ENCODE results near the gene SPATA31C1. TPM values are rescaled to one million over a fixed set of nuclear protein-coding genes. Genes with fewer than 3 reads are reported as not detected.
A peak's percentile ranks its signal among the peaks of the same experiment; 100 is the strongest.
"Not testable (repeated sequence)": the region's sequence is repeated elsewhere in the genome, so short reads cannot be mapped to it uniquely, and the experiment has no call there.

Gene SPATA31C1
- total and polyA plus RNA-seq, 2 experiments from 2014 or later = not detected

GRCh38 chr9:87896891-87897290 lies 20.9 kb upstream of the SPATA31C1 start:
- no peak for DNase-seq (ENCODE audit: low spot score)
- no peaks in the 10 kb centered on the region for H3K9me3 ChIP-seq (ENCODE audit: low read depth)
- H3K9me2 ChIP-seq (replicated peaks; ENCODE audit: insufficient read depth) = no peaks in the 10 kb centered on the region
- H4K20me1 ChIP-seq (ENCODE audit: insufficient read depth, poor library complexity, severe bottlenecking) = no peaks in the 10 kb centered on the region
- no peaks in the 10 kb centered on the region for H3K4me1 ChIP-seq (ENCODE audit: insufficient read depth)
- H2AFZ ChIP-seq = no peak overlapping the region
- no peaks in the 10 kb centered on the region for H3K36me3 ChIP-seq (replicated peaks; ENCODE audit: insufficient read depth, low read depth)
- TF ChIP-seq, protein P1, sequence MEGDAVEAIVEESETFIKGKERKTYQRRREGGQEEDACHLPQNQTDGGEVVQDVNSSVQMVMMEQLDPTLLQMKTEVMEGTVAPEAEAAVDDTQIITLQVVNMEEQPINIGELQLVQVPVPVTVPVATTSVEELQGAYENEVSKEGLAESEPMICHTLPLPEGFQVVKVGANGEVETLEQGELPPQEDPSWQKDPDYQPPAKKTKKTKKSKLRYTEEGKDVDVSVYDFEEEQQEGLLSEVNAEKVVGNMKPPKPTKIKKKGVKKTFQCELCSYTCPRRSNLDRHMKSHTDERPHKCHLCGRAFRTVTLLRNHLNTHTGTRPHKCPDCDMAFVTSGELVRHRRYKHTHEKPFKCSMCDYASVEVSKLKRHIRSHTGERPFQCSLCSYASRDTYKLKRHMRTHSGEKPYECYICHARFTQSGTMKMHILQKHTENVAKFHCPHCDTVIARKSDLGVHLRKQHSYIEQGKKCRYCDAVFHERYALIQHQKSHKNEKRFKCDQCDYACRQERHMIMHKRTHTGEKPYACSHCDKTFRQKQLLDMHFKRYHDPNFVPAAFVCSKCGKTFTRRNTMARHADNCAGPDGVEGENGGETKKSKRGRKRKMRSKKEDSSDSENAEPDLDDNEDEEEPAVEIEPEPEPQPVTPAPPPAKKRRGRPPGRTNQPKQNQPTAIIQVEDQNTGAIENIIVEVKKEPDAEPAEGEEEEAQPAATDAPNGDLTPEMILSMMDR (IDR thresholded peaks at IDR 0.05; ENCODE audit: poor library complexity) = no peak
- no peaks in the 10 kb centered on the region for H3K27me3 ChIP-seq
- H3K27ac ChIP-seq = no peak overlapping the region
- H3K4me2 ChIP-seq = no peak overlapping the region
- no peaks in the 10 kb centered on the region for H3K79me2 ChIP-seq
- H3K4me3 ChIP-seq = no peak overlapping the region

DNA sequence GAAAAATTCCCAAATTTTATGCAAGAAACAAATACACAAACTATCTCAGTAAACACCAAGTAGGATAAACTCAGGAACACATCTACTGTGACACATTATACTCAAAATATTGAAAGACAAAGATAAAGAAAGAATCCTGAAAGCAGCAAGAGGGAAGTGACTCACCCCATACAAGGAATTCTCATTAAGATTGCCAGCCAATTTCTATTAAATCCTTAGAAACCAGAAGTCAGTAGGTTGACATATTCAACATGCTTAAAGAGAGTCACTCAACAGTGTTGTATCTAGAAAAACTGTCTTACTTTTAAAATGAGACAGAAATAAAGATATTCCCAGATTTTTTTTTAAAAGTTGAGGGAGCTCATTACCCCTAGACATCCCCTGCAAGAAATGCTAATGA lies 19.6 kb upstream of the SPATA31C1 start:
- no peaks in the 10 kb centered on the region for H3K27me3 ChIP-seq
- H3K4me3 ChIP-seq = no peak overlapping the region
- DNase-seq (ENCODE audit: low spot score) = no peak
- no peaks in the 10 kb centered on the region for H3K79me2 ChIP-seq
- no peaks in the 10 kb centered on the region for H3K36me3 ChIP-seq (replicated peaks; ENCODE audit: insufficient read depth, low read depth)
- no peaks in the 10 kb centered on the region for H4K20me1 ChIP-seq (ENCODE audit: insufficient read depth, poor library complexity, severe bottlenecking)
- no peaks in the 10 kb centered on the region for H3K4me1 ChIP-seq (ENCODE audit: insufficient read depth)
- no peaks in the 10 kb centered on the region for H3K9me2 ChIP-seq (replicated peaks; ENCODE audit: insufficient read depth)
- H2AFZ ChIP-seq = no peak overlapping the region
- H3K27ac ChIP-seq = no peak overlapping the region
- no peak overlapping the region for H3K4me2 ChIP-seq
- H3K9me3 ChIP-seq (ENCODE audit: low read depth) = no peaks in the 10 kb centered on the region
- TF ChIP-seq EZH2 (IDR thresholded peaks at IDR 0.05; ENCODE audit: borderline replicate concordance) (no peak), EZH2phosphoT487 (IDR thresholded peaks at IDR 0.05; ENCODE audit: low read depth, severe bottlenecking, unreplicated experiment) (no peak)
- TF ChIP-seq, protein P1 (IDR thresholded peaks at IDR 0.05; ENCODE audit: poor library complexity) = no peak

- H3K4me1 ChIP-seq (ENCODE audit: insufficient read depth); H4K20me1 ChIP-seq (ENCODE audit: insufficient read depth, poor library complexity, severe bottlenecking); H3K79me2 ChIP-seq; H3K9me2 ChIP-seq (replicated peaks; ENCODE audit: insufficient read depth); H3K36me3 ChIP-seq (replicated peaks; ENCODE audit: insufficient read depth, low read depth); DNase-seq (ENCODE audit: low spot score); H3K4me2 ChIP-seq; H3K4me3 ChIP-seq; H2AFZ ChIP-seq; H3K27ac ChIP-seq; H3K27me3 ChIP-seq; H3K9me3 ChIP-seq (ENCODE audit: low read depth): not testable (repeated sequence)
- 85% methylated on average over 11 of the region's 11 CpGs for WGBS (ENCODE audit: low lambda C conversion rate, missing lambda C conversion rate)
These were observed 15.4 kb upstream of the SPATA31C1 start for GRCh38 chr9:87902371-87902770.

GRCh38 chr9:87909310-87910041 lies 8.3 kb upstream of the SPATA31C1 start:
- TF ChIP-seq, protein P1 (IDR thresholded peaks at IDR 0.05; ENCODE audit: poor library complexity) = no peak
- TF ChIP-seq EZH2phosphoT487 (IDR thresholded peaks at IDR 0.05; ENCODE audit: low read depth, severe bottlenecking, unreplicated experiment) (no peak), EZH2 (IDR thresholded peaks at IDR 0.05; ENCODE audit: borderline replicate concordance) (no peak)
- Histone ChIP-seq H4K20me1 (ENCODE audit: insufficient read depth, poor library complexity, severe bottlenecking) (no peaks in the 10 kb centered on the region), H2AFZ (no peak overlapping the region), H3K9me3 (ENCODE audit: low read depth) (no peaks in the 10 kb centered on the region), H3K36me3 (replicated peaks; ENCODE audit: insufficient read depth, low read depth) (no peaks in the 10 kb centered on the region), H3K9me2 (replicated peaks; ENCODE audit: insufficient read depth) (no peaks in the 10 kb centered on the region), H3K4me3 (no peak overlapping the region), H3K4me1 (ENCODE audit: insufficient read depth) (no peaks in the 10 kb centered on the region), H3K4me2 (no peak overlapping the region), H3K27ac (no peak overlapping the region), H3K27me3 (no peaks in the 10 kb centered on the region), H3K79me2 (no peaks in the 10 kb centered on the region)
- peak; percentile 17 for DNase-seq (ENCODE audit: low spot score)
- WGBS (ENCODE audit: low lambda C conversion rate, missing lambda C conversion rate) = 93% methylated on average over 20 of the region's 20 CpGs

Data from hepatocyte (in vitro differentiated cells).